Rectal smooth muscle tissue (tissue), 1 donor: ENCODE measurements around the gene MAP3K9.
"Not testable (repeated sequence)": the region's sequence is repeated elsewhere in the genome, so short reads cannot be mapped to it uniquely, and the experiment has no call there.

ENCODE experiments used
- H3K27ac ChIP-seq: one replicate; pipeline ENCODE4 v1.7.0; 2013; ENCODE audit warnings: low read depth, low read length, inconsistent platforms
- H3K27me3 ChIP-seq: one replicate; pipeline ENCODE4 v1.7.0; 2013; ENCODE audit warnings: low read length; ENCODE audit not compliant: control insufficient read depth, insufficient read depth
- H3K36me3 ChIP-seq: one replicate; pipeline ENCODE4 v1.7.0; 2013; ENCODE audit warnings: low read length; ENCODE audit not compliant: control insufficient read depth, insufficient read depth
- H3K4me1 ChIP-seq: one replicate; pipeline ENCODE4 v1.7.0; 2013; ENCODE audit warnings: low read length; ENCODE audit not compliant: control insufficient read depth, insufficient read depth
- H3K4me3 ChIP-seq: one replicate; pipeline ENCODE4 v1.7.0; 2013; ENCODE audit warnings: low read length
- H3K9ac ChIP-seq: one replicate; pipeline ENCODE4 v1.7.0; 2013; ENCODE audit warnings: low read length

MAP3K9 gene

DNA sequence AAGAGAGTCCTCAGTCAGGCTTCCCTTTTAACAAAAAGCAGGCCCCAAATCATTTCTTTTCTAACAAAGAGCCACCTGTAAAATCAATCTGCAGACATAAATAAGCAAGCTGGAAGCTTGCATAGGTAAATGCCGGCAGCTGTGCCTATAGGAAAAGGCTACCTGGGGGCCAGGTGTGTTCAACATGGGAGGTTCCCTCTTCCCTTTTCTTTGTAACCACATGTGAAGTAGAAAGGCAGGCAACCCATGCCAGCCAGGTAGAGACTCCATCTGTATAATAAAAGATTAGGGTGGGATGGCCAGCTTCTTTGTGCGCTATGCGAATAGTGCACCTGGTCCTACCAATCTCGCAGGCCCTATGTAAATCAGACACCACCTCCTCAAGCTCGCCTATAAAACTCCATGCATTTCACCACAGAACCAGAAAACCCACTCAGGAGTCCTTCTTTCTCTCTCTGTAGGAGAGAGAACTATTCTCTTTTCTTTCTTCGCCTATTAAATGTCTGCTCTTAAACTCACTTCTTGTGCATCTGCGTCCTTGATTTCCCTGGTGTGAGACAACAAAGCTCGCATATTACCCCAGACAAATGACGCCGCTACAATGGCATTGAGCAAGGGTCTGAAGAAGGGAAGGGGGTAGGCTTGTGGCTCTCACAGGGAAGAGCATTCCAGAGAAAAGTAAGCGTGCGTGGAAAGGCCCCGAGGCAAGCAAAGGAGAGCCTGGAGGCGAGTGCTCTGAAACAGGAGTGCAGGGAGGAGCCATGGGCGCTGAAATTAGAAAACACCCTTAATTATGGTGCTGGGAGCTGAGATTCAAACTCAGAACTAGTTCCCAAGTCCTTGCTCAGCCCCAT is 100.4 kb downstream of the MAP3K9 start:
- H3K36me3 ChIP-seq = no peaks in the 10 kb centered on the region
- no peaks in the 10 kb centered on the region for H3K4me1 ChIP-seq
- H3K9ac ChIP-seq = no peak overlapping the region
- H3K27me3 ChIP-seq = no peaks in the 10 kb centered on the region
- no peak overlapping the region for H3K27ac ChIP-seq
- no peak overlapping the region for H3K4me3 ChIP-seq

GRCh38 chr14:70707138-70708038 is 101.9 kb downstream of the MAP3K9 start:
- Histone ChIP-seq H3K27me3 (no peaks in the 10 kb centered on the region), H3K36me3 (no peaks in the 10 kb centered on the region), H3K4me1 (no peaks in the 10 kb centered on the region), H3K4me3 (no peak overlapping the region), H3K27ac (no peak overlapping the region), H3K9ac (no peak overlapping the region)

DNA sequence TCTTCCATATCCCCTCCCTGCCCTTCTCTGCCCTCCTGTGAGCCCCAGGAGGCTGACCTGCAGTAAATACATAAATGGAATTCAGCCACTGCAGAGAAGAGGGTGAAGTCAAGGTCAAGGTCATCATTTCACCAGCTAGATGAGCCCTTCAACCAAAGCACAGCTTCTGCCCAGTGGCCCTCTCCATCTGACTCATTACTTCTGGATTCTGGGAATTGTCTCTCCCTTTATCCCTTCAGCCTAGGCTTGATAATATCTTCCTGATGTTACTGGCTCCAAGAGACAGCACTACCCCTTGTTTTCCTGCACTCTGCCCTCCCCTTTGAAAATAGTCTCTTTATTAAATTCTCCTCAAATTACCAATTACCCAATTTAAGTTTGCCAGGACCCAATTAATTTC is 103.1 kb downstream of the MAP3K9 start:
- no peaks in the 10 kb centered on the region for H3K36me3 ChIP-seq
- H3K9ac ChIP-seq = no peak overlapping the region
- H3K27me3 ChIP-seq = no peaks in the 10 kb centered on the region
- H3K27ac ChIP-seq = no peak overlapping the region
- no peaks in the 10 kb centered on the region for H3K4me1 ChIP-seq
- H3K4me3 ChIP-seq = no peak overlapping the region

- Histone ChIP-seq H3K27ac (no peak overlapping the region), H3K9ac (no peak overlapping the region), H3K36me3 (no peaks in the 10 kb centered on the region), H3K4me1 (no peaks in the 10 kb centered on the region), H3K4me3 (no peak overlapping the region), H3K27me3 (no peaks in the 10 kb centered on the region)
These were observed 104.4 kb downstream of the MAP3K9 start for GRCh38 chr14:70704960-70705359.

GRCh38 chr14:70703621-70704168 is 105.6 kb downstream of the MAP3K9 start:
- H3K27me3 ChIP-seq, H3K4me1 ChIP-seq, H3K4me3 ChIP-seq, H3K27ac ChIP-seq, H3K36me3 ChIP-seq, H3K9ac ChIP-seq: not testable (repeated sequence)

GRCh38 chr14:70702161-70702560 is 107.2 kb downstream of the MAP3K9 start:
- Histone ChIP-seq H3K9ac (no peak overlapping the region), H3K4me1 (no peaks in the 10 kb centered on the region), H3K36me3 (no peaks in the 10 kb centered on the region), H3K27me3 (no peaks in the 10 kb centered on the region), H3K27ac (no peak overlapping the region), H3K4me3 (no peak overlapping the region)

DNA sequence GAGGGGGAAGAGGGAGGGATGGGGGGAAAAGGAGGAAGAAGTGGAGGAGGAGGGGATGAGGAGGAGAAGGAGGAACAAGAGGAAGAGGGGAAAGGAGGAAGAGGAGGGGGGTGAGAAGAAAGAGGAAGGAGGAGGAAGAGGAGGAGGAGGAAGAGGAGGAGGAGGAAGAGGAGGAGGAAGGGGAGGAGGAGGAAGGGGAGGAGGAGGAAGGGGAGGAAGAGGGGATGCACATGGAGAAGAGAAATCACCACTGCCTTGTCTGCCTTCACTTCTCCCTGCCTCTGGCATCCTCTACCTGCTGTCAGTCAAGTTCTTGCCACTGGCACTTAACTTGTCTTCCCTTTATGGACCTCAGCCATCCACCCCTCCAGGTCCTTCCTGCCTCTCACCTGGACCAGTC is 107.7 kb downstream of the MAP3K9 start:
- Histone ChIP-seq H3K27ac (no peak overlapping the region), H3K36me3 (no peaks in the 10 kb centered on the region), H3K27me3 (no peaks in the 10 kb centered on the region)

DNA sequence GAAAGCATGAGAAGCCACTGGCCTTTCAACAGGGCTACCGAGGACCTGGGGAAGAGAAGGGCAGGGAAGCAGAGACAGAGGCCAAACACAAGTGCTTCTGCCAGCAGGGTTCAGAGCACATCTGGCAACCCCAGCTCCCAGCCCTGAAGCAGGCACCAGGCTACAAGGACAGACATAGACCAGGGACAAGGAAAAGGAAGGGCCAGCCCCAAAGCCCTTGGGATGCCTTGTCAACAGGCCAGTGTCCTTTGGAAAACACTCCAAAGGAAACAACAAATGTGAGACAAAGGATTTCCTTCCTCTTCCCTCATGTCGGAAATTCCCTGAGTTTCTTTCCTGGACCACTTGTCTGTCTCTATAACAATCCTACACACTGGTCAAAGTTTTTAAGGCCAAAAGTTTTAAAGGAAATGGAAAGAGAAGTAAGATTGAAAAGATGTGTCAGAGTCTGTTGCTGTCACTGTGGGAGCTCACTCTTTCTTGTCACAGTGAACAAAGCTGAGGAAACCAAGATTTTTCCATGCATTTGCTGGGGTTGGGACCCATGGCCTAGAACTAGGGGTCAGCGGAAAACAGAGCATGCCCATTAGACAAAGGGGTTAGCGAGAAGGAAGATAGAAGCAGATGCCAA is 108.2 kb downstream of the MAP3K9 start:
- Histone ChIP-seq H3K36me3 (no peaks in the 10 kb centered on the region), H3K4me1 (no peaks in the 10 kb centered on the region), H3K9ac (no peak overlapping the region), H3K27ac (no peak overlapping the region), H3K4me3 (no peak overlapping the region), H3K27me3 (no peaks in the 10 kb centered on the region)

More for the DNA sequence above, 107.7 kb downstream of the MAP3K9 start:
- Histone ChIP-seq H3K4me3 (no peak overlapping the region), H3K4me1 (no peaks in the 10 kb centered on the region), H3K9ac (no peak overlapping the region)

- Histone ChIP-seq H3K27ac (no peak overlapping the region), H3K36me3 (no peaks in the 10 kb centered on the region), H3K27me3 (no peaks in the 10 kb centered on the region), H3K4me1 (no peaks in the 10 kb centered on the region), H3K9ac (no peak overlapping the region), H3K4me3 (no peak overlapping the region)
These were observed 109.7 kb downstream of the MAP3K9 start for GRCh38 chr14:70699646-70700045.

GRCh38 chr14:70698288-70698687 is 111.0 kb downstream of the MAP3K9 start:
- Histone ChIP-seq H3K27me3 (no peaks in the 10 kb centered on the region), H3K36me3 (no peaks in the 10 kb centered on the region), H3K4me3 (no peak overlapping the region), H3K27ac (no peak overlapping the region), H3K9ac (no peak overlapping the region), H3K4me1 (no peaks in the 10 kb centered on the region)

DNA sequence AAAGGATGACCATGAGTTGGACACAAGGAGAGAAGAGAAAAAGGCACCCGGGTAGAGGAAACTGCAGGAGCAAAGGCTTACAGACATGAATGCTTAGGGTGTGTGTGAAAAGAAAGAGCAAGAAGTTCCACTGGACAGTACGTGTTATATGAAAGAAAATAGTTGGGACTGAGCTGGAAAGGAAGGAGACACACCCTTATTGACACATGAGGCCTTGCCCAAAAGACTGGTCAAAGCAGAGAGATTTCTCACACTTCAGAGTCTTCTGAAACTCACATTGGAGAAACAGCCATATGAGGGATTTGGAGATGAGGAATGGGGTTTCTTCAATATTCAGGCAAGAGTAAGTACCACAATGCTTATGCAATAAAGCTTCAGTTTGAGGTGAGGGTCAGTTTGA is 111.6 kb downstream of the MAP3K9 start:
- Histone ChIP-seq H3K4me1 (no peaks in the 10 kb centered on the region), H3K27ac (no peak overlapping the region), H3K36me3 (no peaks in the 10 kb centered on the region), H3K9ac (no peak overlapping the region), H3K27me3 (no peaks in the 10 kb centered on the region), H3K4me3 (no peak overlapping the region)

DNA sequence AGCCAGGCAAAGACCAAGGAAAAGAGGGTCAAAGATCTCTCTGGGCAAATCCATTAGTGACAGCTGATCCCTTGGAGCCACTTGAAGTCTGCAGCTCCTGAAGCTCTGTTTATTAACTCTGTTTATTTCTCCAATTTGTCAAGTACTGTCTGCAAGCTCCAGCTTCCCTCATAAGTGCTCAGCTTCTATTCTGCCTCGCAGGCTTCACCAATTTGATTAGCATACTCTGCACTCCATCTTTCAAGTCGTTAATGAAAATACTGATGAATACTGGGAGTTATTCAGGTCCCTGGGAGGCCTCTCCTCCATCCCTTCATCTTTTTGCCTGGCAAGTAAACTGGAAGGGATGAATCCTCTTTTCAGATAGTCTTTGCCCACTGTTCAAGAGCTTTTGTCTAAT is 113.3 kb downstream of the MAP3K9 start:
- Histone ChIP-seq H3K36me3 (no peaks in the 10 kb centered on the region), H3K27me3 (no peaks in the 10 kb centered on the region), H3K4me1 (no peaks in the 10 kb centered on the region), H3K4me3 (no peak overlapping the region), H3K27ac (no peak overlapping the region), H3K9ac (no peak overlapping the region)
